Mesenchymal stem cell (in vitro differentiated cells and primary cell): ENCODE measurements around the gene NET1.
A peak's percentile ranks its signal among the peaks of the same experiment; 100 is the strongest.

Experiments used
- DNase-seq: peaks from one replicate; pipeline ENCODE4 v3.0.0-alpha.2; 2013
- H2AFZ ChIP-seq: one replicate; pipeline ENCODE4 v1.6.1; 2013; ENCODE audit warnings: low read depth, mild to moderate bottlenecking, control low read depth, inconsistent platforms, low read length, moderate library complexity
- H2AK5ac ChIP-seq: 2 replicates; pipeline ENCODE4 v1.6.1; 2013; ENCODE audit warnings: low read length, moderate library complexity, mild to moderate bottlenecking, inconsistent platforms; ENCODE audit not compliant: severe bottlenecking
- H2BK120ac ChIP-seq: one replicate; pipeline ENCODE4 v1.6.1; 2013; ENCODE audit warnings: low read depth, mild to moderate bottlenecking, inconsistent platforms, low read length, moderate library complexity
- H2BK12ac ChIP-seq, 2 experiments: one replicate each; pipeline ENCODE4 v1.6.1; 2013; ENCODE audit warnings: inconsistent platforms in 2 of 2, low read length in 2 of 2, mild to moderate bottlenecking in 2 of 2, moderate library complexity in 2 of 2, control low read depth in 1 of 2
- H2BK15ac ChIP-seq: one replicate; pipeline ENCODE4 v1.6.1; 2013; ENCODE audit warnings: mild to moderate bottlenecking, low read depth, inconsistent platforms; ENCODE audit not compliant: poor library complexity, severe bottlenecking
- H2BK5ac ChIP-seq: 2 replicates; pipeline ENCODE4 v1.6.1; 2013; ENCODE audit warnings: low read depth, mild to moderate bottlenecking, low read length, control low read depth, inconsistent platforms; ENCODE audit not compliant: poor library complexity, severe bottlenecking
- H3K14ac ChIP-seq, 2 experiments: one replicate each; pipeline ENCODE4 v1.6.1; 2013; ENCODE audit warnings: inconsistent platforms in 2 of 2, low read length in 2 of 2, control low read depth in 1 of 2, mild to moderate bottlenecking in 1 of 2, moderate library complexity in 1 of 2
- H3K18ac ChIP-seq, 2 experiments: one replicate each; pipeline ENCODE4 v1.6.1; 2013; ENCODE audit warnings: inconsistent platforms in 2 of 2, low read length in 2 of 2, control low read depth in 1 of 2, low read depth in 1 of 2, mild to moderate bottlenecking in 1 of 2
- H3K23ac ChIP-seq, 2 experiments: one replicate each; pipeline ENCODE4 v1.6.1; 2013; ENCODE audit warnings: inconsistent platforms in 2 of 2, low read length in 2 of 2, mild to moderate bottlenecking in 2 of 2, moderate library complexity in 2 of 2, control low read depth in 1 of 2
- H3K27ac ChIP-seq: 2 replicates; pipeline ENCODE4 v1.5.1; 2013; ENCODE audit warnings: mild to moderate bottlenecking, moderate library complexity, low read length, control low read depth, inconsistent platforms; ENCODE audit not compliant: poor library complexity, severe bottlenecking
- H3K27me3 ChIP-seq, 2 experiments: 2 replicates each; pipeline versions ENCODE4 v1.6.1 to v1.7.0; 2013; ENCODE audit warnings: low read length in 2 of 2, mild to moderate bottlenecking in 2 of 2, moderate library complexity in 2 of 2, control low read depth in 1 of 2, inconsistent platforms in 1 of 2; ENCODE audit not compliant: control insufficient read depth in 1 of 2, insufficient read depth in 1 of 2
- H3K36me3 ChIP-seq, 2 experiments: 2 replicates each; pipeline versions ENCODE4 v1.6.1 to v1.7.0; 2013; ENCODE audit warnings: low read length in 2 of 2, control low read depth in 1 of 2, inconsistent platforms in 1 of 2, low read depth in 1 of 2, mild to moderate bottlenecking in 1 of 2; ENCODE audit not compliant: insufficient read depth in 2 of 2, control insufficient read depth in 1 of 2
- H3K4ac ChIP-seq, 2 experiments: one replicate each; pipeline ENCODE4 v1.6.1; 2013; ENCODE audit warnings: inconsistent platforms in 2 of 2, low read length in 2 of 2, mild to moderate bottlenecking in 2 of 2, moderate library complexity in 2 of 2, control low read depth in 1 of 2, low read depth in 1 of 2
- H3K4me1 ChIP-seq: 2 replicates; pipeline ENCODE4 v1.6.1; 2013; ENCODE audit warnings: low read depth, low read length, control low read depth; ENCODE audit not compliant: control insufficient read depth, insufficient read depth
- H3K4me2 ChIP-seq: 2 replicates; pipeline ENCODE4 v1.6.1; 2013; ENCODE audit warnings: low read length, mild to moderate bottlenecking, inconsistent platforms; ENCODE audit not compliant: poor library complexity, severe bottlenecking
- H3K4me3 ChIP-seq, 2 experiments: 2 replicates each; pipeline versions ENCODE4 v1.5.1 to v1.7.0; 2013; ENCODE audit warnings: low read length in 2 of 2, mild to moderate bottlenecking in 2 of 2, control low read depth in 1 of 2, low read depth in 1 of 2; ENCODE audit not compliant: insufficient read depth in 1 of 2
- H3K79me1 ChIP-seq: replicated peaks from 2 replicates; pipeline ENCODE4 v1.6.1; 2013; ENCODE audit warnings: mild to moderate bottlenecking, control low read depth, low read length, inconsistent platforms; ENCODE audit not compliant: poor library complexity, severe bottlenecking
- H3K9ac ChIP-seq: 2 replicates; pipeline ENCODE4 v1.7.0; 2013; ENCODE audit warnings: mild to moderate bottlenecking, low read length, moderate library complexity
- H3K9me3 ChIP-seq: 2 replicates; pipeline ENCODE4 v1.7.0; 2013; ENCODE audit warnings: mild to moderate bottlenecking, low read length; ENCODE audit not compliant: control insufficient read depth
- H4K8ac ChIP-seq: one replicate; pipeline ENCODE4 v1.6.1; 2013; ENCODE audit warnings: inconsistent platforms, mild to moderate bottlenecking, low read length, moderate library complexity
- H4K91ac ChIP-seq: one replicate; pipeline ENCODE4 v1.6.1; 2013; ENCODE audit warnings: mild to moderate bottlenecking, low read length, inconsistent platforms
- WGBS: methylation state at CpG from one replicate; pipeline ENCODE4 v1.1.7; 2013; ENCODE audit warnings: mixed read lengths; 5-methylcytosine and 5-hydroxymethylcytosine counted together

Gene NET1

GRCh38 chr10:5447056-5447455 lies 34.7 kb downstream of the NET1 start:
- Histone ChIP-seq H2AK5ac (no peak overlapping the region), H3K4me3 (peak overlapping the region in 1 of 2 experiments; percentile 89), H4K8ac (no peak overlapping the region), H3K27me3 (no peaks in the 10 kb centered on the region), H3K9me3 (no peaks in the 10 kb centered on the region), H3K27ac (no peak overlapping the region), H3K36me3 (peaks cover 0 to 6% of the 10 kb centered on the region in 2 experiments), H3K14ac (no peak overlapping the region), H2AFZ (no peak overlapping the region), H2BK15ac (no peak overlapping the region), H3K18ac (no peak overlapping the region), H3K4me1 (no peaks in the 10 kb centered on the region), H3K23ac (no peak overlapping the region), H3K79me1 (peaks cover 13% of the 10 kb centered on the region), H2BK120ac (no peak overlapping the region), H2BK12ac (no peak overlapping the region), H4K91ac (no peak overlapping the region), H3K9ac (peak overlapping the region; percentile 97), H3K4ac (no peak overlapping the region), H3K4me2 (peak overlapping the region; percentile 22), H2BK5ac (no peak overlapping the region)
- WGBS, result 38% methylated on average over 1 of the region's 3 CpGs
- peak; percentile 42 for DNase-seq

- Histone ChIP-seq H4K8ac (no peak overlapping the region), H3K4me3 (peak overlapping the region in 1 of 2 experiments; percentile 89), H3K14ac (no peak overlapping the region)
These were observed 35.3 kb downstream of the NET1 start for GRCh38 chr10:5447611-5448071.

GRCh38 chr10:5448333-5449001 lies 36.1 kb downstream of the NET1 start:
- H2AK5ac ChIP-seq, result no peak overlapping the region
- H4K8ac ChIP-seq, result no peak overlapping the region
- no peaks in the 10 kb centered on the region for H3K9me3 ChIP-seq
- WGBS, result 0% methylated on average over 1 of the region's 4 CpGs
- H2BK120ac ChIP-seq, result no peak overlapping the region
- no peak for DNase-seq
- no peak overlapping the region for H3K4ac ChIP-seq
- H3K9ac ChIP-seq, result peak overlapping the region; percentile 97
- no peaks in the 10 kb centered on the region for H3K4me1 ChIP-seq
- H3K4me2 ChIP-seq, result peak overlapping the region; percentile 63
- no peak overlapping the region for H3K23ac ChIP-seq
- no peaks in the 10 kb centered on the region for H3K27me3 ChIP-seq
- H3K79me1 ChIP-seq, result peaks cover 9% of the 10 kb centered on the region
- no peak overlapping the region for H3K18ac ChIP-seq
- H3K36me3 ChIP-seq, result peaks cover 2 to 20% of the 10 kb centered on the region in 2 experiments
- no peak overlapping the region for H2AFZ ChIP-seq
- H2BK5ac ChIP-seq, result no peak overlapping the region
- peak overlapping the region in 1 of 2 experiments; percentile 89 for H3K4me3 ChIP-seq
- H2BK12ac ChIP-seq, result no peak overlapping the region
- no peak overlapping the region for H3K14ac ChIP-seq
- no peak overlapping the region for H2BK15ac ChIP-seq
- no peak overlapping the region for H4K91ac ChIP-seq
- peak overlapping the region; percentile 26 for H3K27ac ChIP-seq

More at GRCh38 chr10:5447611-5448071, 35.3 kb downstream of the NET1 start:
- DNase-seq, result no peak
- Histone ChIP-seq H3K9me3 (no peaks in the 10 kb centered on the region), H3K27me3 (no peaks in the 10 kb centered on the region), H3K36me3 (peaks cover 2 to 12% of the 10 kb centered on the region in 2 experiments), H3K4me1 (no peaks in the 10 kb centered on the region), H2BK12ac (no peak overlapping the region), H3K18ac (peak overlapping the region in 1 of 2 experiments; percentile 54), H3K4ac (peak overlapping the region; percentile 49 to 64), H3K23ac (no peak overlapping the region), H3K79me1 (peaks cover 13% of the 10 kb centered on the region), H2BK120ac (no peak overlapping the region), H3K27ac (peak overlapping the region; percentile 66), H3K4me2 (peak overlapping the region; percentile 70), H2AK5ac (no peak overlapping the region), H2AFZ (no peak overlapping the region), H2BK15ac (no peak overlapping the region), H2BK5ac (no peak overlapping the region), H3K9ac (peak overlapping the region; percentile 97), H4K91ac (no peak overlapping the region)
- 14% methylated on average over 2 of the region's 5 CpGs for WGBS

GRCh38 chr10:5449227-5449626 lies 36.9 kb downstream of the NET1 start:
- Histone ChIP-seq H2BK15ac (no peak overlapping the region), H3K14ac (no peak overlapping the region), H3K4me3 (peak overlapping the region in 1 of 2 experiments; percentile 89), H3K27ac (peak overlapping the region; percentile 25), H3K4me2 (peak overlapping the region; percentile 38), H3K27me3 (no peaks in the 10 kb centered on the region), H2BK120ac (no peak overlapping the region), H2AK5ac (no peak overlapping the region), H3K9ac (peak overlapping the region; percentile 97), H4K91ac (no peak overlapping the region), H3K9me3 (no peaks in the 10 kb centered on the region), H3K36me3 (peaks cover 5 to 28% of the 10 kb centered on the region in 2 experiments), H2BK12ac (no peak overlapping the region), H3K23ac (no peak overlapping the region), H2AFZ (no peak overlapping the region), H3K4ac (no peak overlapping the region), H4K8ac (no peak overlapping the region), H2BK5ac (no peak overlapping the region), H3K4me1 (peaks cover 2% of the 10 kb centered on the region), H3K79me1 (peaks cover 6% of the 10 kb centered on the region), H3K18ac (no peak overlapping the region)
- WGBS, result no CpG with 5 or more reads among the region's 2 CpGs
- DNase-seq, result no peak
